ENCODE measurements around the gene WFIKKN1. TPM values are rescaled to one million over a fixed set of nuclear protein-coding genes. Genes with fewer than 3 reads are reported as not detected.

WFIKKN1 gene
- total RNA-seq, 1 experiment from 2014 or later = not detected

DNA sequence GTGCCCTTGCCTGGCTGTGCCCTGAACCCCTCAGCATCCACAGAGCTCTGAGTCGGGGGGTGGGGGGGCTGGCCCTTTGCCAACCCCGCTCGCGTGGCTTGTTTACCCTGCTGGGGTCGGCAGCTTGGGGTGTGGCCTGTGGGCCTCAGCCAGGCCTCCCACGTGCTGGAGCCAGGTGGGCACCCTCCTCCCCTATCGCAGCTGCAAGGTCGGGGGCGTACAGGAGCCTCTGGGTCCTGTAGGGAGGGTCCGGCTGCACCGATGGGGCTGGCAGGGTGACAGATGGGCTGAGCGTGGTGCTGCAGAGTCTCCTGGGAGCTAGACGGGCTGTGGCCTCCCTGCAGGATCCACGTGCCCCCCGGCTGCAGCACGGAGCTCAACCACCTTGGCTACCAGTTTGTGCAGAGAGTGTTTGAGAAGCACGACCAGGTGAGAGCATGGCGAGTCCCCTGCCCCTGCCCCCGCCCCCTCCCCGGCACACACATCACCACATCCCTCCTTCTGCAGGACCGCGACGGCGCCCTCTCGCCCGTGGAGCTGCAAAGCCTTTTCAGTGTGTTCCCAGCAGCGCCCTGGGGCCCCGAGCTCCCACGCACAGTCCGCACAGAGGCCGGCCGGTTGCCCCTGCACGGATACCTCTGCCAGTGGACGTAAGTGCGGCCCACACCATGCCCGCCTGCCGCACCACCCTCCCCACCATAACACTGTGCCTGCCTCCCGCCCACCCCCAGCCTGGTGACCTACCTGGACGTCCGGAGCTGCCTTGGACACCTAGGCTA lies 40.8 kb downstream of the WFIKKN1 start:
- H3K4me3 ChIP-seq = no peak overlapping the region
- peaks cover 65% of the 10 kb centered on the region for H3K36me3 ChIP-seq
- no peaks in the 10 kb centered on the region for H3K27me3 ChIP-seq
- H3K9me3 ChIP-seq = no peaks in the 10 kb centered on the region
- DNase-seq = no peak

DNA sequence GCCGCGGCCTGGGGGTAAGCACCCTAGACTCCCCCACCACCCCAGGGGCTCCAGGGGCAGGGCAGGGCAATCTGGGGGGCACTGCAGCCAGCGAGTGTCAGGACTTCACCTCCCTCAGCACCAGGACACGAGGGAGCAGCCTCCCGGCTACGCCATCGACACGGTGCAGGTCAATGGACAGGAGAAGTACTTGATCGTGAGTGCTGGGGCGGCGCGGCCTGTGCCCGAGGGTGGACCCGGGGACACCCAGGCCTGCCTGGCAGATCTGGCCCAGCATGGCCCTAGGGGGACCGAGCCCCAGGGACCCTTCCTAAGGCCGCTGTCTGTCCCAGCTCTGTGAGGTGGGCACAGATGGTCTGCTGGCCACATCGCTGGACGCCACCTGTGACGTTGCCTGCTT lies 41.6 kb downstream of the WFIKKN1 start:
- no peaks in the 10 kb centered on the region for H3K27me3 ChIP-seq
- H3K36me3 ChIP-seq = peaks cover 63% of the 10 kb centered on the region
- no peak for DNase-seq
- H3K4me3 ChIP-seq = no peak overlapping the region
- H3K9me3 ChIP-seq = no peaks in the 10 kb centered on the region

DNA sequence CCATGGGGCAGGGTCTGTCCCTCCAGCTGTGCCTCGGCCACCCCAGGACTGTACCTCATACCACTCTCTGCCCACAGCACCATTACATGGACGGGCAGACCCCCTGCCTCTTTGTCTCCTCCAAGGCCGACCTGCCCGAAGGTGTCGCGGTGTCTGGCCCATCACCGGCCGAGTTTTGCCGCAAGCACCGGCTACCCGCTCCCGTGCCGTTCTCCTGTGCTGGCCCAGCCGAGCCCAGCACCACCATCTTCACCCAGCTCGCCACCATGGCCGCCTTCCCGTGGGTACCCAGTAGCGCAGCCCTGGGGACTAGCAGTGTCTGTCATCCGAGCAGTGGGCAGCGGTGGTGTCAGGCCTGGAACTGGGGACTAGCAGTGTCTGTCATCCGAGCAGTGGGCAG lies 42.1 kb downstream of the WFIKKN1 start:
- H3K4me3 ChIP-seq = no peak overlapping the region
- H3K27me3 ChIP-seq = no peaks in the 10 kb centered on the region
- no peaks in the 10 kb centered on the region for H3K9me3 ChIP-seq
- no peak for DNase-seq
- H3K36me3 ChIP-seq = peaks cover 59% of the 10 kb centered on the region

DNA sequence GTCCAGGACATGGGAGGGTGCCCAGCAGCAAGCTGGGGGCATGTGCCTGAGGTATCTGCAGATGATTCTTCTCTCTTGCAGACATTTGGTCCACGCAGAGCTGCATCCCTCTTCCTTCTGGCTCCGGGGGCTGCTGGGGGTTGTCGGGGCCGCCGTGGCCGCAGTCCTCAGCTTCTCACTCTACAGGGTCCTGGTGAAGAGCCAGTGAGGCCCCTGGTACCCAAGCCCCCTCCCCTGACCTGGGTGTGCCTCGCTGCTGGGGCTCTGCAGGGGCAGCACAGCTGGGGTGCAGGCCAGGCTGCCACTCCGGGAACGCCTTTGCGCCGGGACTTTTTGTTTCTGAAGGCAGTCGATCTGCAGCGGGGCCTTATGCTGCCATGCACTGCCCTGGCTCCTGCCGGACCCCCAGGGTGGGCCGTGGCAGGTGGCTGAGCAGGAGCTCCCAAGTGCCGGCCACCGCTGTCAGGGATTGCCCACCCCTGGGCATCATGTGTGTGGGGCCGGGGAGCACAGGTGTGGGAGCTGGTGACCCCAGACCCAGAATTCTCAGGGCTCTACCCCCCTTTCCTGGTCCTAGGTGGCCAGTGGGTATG lies 42.7 kb downstream of the WFIKKN1 start:
- Histone ChIP-seq H3K9me3 (no peaks in the 10 kb centered on the region), H3K36me3 (peaks cover 55% of the 10 kb centered on the region), H3K4me3 (no peak overlapping the region), H3K27me3 (no peaks in the 10 kb centered on the region)
- DNase-seq = no peak

GRCh38 chr16:674214-674881 lies 43.6 kb downstream of the WFIKKN1 start:
- Histone ChIP-seq H3K36me3 (peaks cover 49% of the 10 kb centered on the region), H3K27me3 (no peaks in the 10 kb centered on the region), H3K9me3 (no peaks in the 10 kb centered on the region), H3K4me3 (no peak overlapping the region)
- DNase-seq = no peak

GRCh38 chr16:674968-675883 lies 44.4 kb downstream of the WFIKKN1 start, which contains the start of gene RHBDL1:
TSS of gene RHBDL1 (plus strand) at chr16:675671. CDS start at chr16:675791, 120 bp downstream.
- H3K4me3 ChIP-seq = no peak within 1 kb of the TSS
- peaks cover 40% of the 10 kb centered on the region for H3K36me3 ChIP-seq
- no peaks in the 10 kb centered on the region for H3K27me3 ChIP-seq
- no peaks in the 10 kb centered on the region for H3K9me3 ChIP-seq
- no peak for DNase-seq

GRCh38 chr16:675884-676564 lies 45.2 kb downstream of the WFIKKN1 start:
- Histone ChIP-seq H3K36me3 (peaks cover 33% of the 10 kb centered on the region), H3K4me3 (no peak overlapping the region), H3K27me3 (no peaks in the 10 kb centered on the region), H3K9me3 (no peaks in the 10 kb centered on the region)
- no peak for DNase-seq

GRCh38 chr16:676565-676902 lies 45.7 kb downstream of the WFIKKN1 start:
- peaks cover 34% of the 10 kb centered on the region for H3K36me3 ChIP-seq

DNA sequence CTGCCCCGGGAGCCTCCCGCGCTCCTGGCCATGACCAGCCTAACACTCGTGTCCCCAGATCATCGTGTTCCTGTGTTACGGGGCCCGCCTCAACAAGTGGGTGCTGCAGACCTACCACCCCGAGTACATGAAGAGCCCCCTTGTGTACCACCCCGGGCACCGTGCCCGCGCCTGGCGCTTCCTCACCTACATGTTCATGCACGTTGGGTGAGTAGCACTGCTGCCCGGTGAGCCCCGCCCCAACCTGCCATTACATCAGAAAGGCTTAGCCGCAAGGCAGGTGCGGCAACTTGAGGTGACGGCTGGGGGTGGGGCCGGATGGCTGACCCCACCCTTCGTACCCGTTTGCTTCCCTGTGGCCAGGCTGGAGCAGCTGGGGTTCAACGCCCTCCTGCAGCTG lies 46.1 kb downstream of the WFIKKN1 start:
- no peak for DNase-seq
- H3K36me3 ChIP-seq = peaks cover 36% of the 10 kb centered on the region
- H3K4me3 ChIP-seq = no peak overlapping the region
- H3K27me3 ChIP-seq = no peaks in the 10 kb centered on the region
- H3K9me3 ChIP-seq = no peaks in the 10 kb centered on the region

More at GRCh38 chr16:676565-676902, 45.7 kb downstream of the WFIKKN1 start:
- Histone ChIP-seq H3K9me3 (no peaks in the 10 kb centered on the region), H3K4me3 (no peak overlapping the region), H3K27me3 (no peaks in the 10 kb centered on the region)
- DNase-seq = no peak

DNA sequence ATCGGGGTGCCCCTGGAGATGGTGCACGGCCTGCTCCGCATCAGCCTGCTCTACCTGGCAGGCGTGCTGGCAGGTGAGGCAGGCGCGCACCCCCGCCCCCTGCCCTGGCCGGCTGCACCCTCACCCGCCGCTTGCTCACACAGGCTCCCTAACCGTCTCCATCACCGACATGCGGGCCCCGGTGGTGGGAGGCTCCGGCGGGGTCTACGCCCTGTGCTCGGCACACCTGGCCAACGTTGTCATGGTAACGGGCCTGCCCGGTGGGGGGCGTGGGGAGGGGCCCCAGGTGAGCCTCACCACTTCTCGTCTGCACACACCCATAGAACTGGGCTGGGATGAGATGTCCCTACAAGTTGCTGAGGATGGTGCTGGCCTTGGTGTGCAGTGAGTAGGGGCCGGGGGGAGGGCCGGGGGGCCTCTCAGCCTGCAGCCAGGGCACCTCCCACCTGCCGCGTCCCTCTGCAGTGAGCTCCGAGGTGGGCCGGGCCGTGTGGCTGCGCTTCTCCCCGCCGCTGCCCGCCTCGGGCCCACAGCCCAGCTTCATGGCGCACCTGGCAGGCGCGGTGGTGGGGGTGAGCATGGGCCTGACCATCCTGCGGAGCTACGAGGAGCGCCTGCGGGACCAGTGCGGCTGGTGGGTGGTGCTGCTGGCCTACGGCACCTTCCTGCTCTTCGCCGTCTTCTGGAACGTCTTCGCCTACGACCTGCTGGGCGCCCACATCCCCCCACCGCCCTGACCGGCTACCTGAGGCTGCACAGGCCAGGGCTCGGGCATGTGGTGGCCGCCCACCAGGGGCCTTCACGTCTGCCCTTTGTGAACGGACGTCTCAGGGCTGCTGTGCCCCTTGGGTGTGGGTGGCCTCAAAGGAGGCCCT lies 46.8 kb downstream of the WFIKKN1 start:
- peaks cover 36% of the 10 kb centered on the region for H3K36me3 ChIP-seq
- H3K27me3 ChIP-seq = no peaks in the 10 kb centered on the region
- no peaks in the 10 kb centered on the region for H3K9me3 ChIP-seq
- no peak overlapping the region for H3K4me3 ChIP-seq
- no peak for DNase-seq

GRCh38 chr16:678209-678857 lies 47.5 kb downstream of the WFIKKN1 start:
- DNase-seq = no peak
- Histone ChIP-seq H3K4me3 (no peak overlapping the region), H3K9me3 (no peaks in the 10 kb centered on the region), H3K27me3 (no peaks in the 10 kb centered on the region), H3K36me3 (peaks cover 38% of the 10 kb centered on the region)

- peak; percentile 50 for DNase-seq
- H3K27me3 ChIP-seq = no peaks in the 10 kb centered on the region
- no peaks in the 10 kb centered on the region for H3K9me3 ChIP-seq
- H3K4me3 ChIP-seq = peak overlapping the region; percentile 40
- H3K36me3 ChIP-seq = peaks cover 37% of the 10 kb centered on the region
Measured at GRCh38 chr16:678858-679813, 48.4 kb downstream of the WFIKKN1 start.

DNA sequence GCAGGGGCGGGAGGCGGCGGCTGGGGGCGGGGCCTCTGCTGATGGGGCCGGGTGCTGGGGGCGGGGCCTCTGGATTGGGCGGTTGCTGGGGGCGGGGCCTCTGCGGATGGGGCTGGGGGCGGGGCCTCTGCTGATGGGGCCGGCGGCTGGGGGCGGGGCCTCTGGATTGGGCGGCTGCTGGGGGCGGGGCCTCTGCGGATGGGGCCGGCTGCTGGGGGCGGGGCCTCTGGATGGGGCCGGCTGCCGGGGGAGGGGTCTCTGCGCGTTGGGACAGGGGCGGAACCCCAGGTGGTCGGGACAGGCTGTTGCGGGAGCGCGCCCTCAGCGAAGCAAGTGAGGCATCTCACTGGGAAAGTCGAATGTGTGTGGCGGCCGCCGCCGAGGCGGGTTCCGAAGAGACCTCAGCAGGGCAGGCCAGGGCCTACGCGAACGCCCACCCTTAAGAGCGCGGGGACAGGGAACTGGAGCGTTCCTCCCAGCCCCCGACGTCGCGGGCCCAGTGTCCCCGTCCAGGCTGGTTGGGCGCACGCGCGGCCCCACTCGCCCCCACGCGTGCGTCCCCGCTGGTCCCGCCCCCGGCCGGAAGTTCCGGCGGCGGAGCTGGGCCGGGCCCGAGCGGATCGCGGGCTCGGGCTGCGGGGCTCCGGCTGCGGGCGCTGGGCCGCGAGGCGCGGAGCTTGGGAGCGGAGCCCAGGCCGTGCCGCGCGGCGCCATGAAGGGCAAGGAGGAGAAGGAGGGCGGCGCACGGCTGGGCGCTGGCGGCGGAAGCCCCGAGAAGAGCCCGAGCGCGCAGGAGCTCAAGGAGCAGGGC lies 49.2 kb downstream of the WFIKKN1 start, which contains the start of gene STUB1:
STUB1 (plus strand) TSS at position 597 of the 811 bp plus-strand sequence; CDS start at position 713, 116 bp downstream.
- peak within 1 kb of the TSS; percentile 71 for H3K4me3 ChIP-seq
- DNase-seq = peak; percentile 92
- no peaks in the 10 kb centered on the region for H3K9me3 ChIP-seq
- peaks cover 36% of the 10 kb centered on the region for H3K36me3 ChIP-seq
- H3K27me3 ChIP-seq = no peaks in the 10 kb centered on the region
